C4-2B (cell line): ENCODE measurements around the gene EML5.
"Not testable (repeated sequence)": the region's sequence is repeated elsewhere in the genome, so short reads cannot be mapped to it uniquely, and the experiment has no call there.

ENCODE experiments used
- ZFX ChIP-seq: fragments of 450-650 bp; IDR thresholded peaks from 2 replicates; pipeline ENCODE4 v1.6.1; 2017
- TF ChIP-seq, protein P1 (sequence below): fragments of 450-650 bp; conservative IDR thresholded peaks from 2 replicates; pipeline ENCODE4 v1.5.1; 2017; ENCODE audit warnings: mild to moderate bottlenecking

GRCh38 chr14:88819674-88820073, 26.9 kb upstream of the EML5 start:
- TF ChIP-seq, protein P1, sequence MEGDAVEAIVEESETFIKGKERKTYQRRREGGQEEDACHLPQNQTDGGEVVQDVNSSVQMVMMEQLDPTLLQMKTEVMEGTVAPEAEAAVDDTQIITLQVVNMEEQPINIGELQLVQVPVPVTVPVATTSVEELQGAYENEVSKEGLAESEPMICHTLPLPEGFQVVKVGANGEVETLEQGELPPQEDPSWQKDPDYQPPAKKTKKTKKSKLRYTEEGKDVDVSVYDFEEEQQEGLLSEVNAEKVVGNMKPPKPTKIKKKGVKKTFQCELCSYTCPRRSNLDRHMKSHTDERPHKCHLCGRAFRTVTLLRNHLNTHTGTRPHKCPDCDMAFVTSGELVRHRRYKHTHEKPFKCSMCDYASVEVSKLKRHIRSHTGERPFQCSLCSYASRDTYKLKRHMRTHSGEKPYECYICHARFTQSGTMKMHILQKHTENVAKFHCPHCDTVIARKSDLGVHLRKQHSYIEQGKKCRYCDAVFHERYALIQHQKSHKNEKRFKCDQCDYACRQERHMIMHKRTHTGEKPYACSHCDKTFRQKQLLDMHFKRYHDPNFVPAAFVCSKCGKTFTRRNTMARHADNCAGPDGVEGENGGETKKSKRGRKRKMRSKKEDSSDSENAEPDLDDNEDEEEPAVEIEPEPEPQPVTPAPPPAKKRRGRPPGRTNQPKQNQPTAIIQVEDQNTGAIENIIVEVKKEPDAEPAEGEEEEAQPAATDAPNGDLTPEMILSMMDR: not testable (repeated sequence)
- not testable (repeated sequence) for TF ChIP-seq ZFX
